Stimulated activated CD8-positive, alpha-beta memory T cell treated with anti-CD3 and anti-CD28 coated beads, Interleukin-15, amount 100 ng/mL, for 24 hours (primary cell): Measurements from ENCODE around the gene ANO8.

ENCODE experiments used
- DNase-seq: peaks from one replicate; pipeline ENCODE4 v3.0.0-alpha.2; 2020; ENCODE audit warnings: low read depth

ANO8 gene

DNA sequence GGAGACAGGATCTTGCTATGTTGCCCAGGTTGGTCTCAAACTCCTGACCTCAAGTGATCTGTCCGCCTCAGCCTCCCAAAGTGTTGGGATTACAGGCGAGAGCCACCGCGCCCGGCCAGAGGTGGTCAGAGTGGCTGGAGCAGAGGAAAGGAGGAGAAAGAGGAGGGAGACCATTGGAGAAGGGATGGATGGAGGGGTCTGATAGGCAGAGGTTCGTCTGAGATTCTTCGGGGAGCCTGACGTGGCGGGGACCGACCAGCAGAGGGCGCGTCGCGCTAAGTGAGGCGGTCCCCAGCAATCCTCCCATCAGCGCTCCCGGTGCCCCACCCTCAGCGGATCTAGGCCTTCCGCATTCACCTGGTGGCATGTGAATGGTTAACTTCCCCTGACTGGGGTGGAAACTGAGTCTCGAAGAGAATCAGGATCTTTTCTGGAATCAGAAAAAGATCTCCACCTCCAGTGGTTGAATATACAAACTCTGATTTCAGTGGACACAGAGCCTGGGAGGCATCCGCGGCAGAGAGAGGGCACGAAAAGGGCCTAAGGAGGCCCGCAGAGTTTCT lies 11.5 kb upstream of the ANO8 start:
- peak; percentile 78 for DNase-seq

DNA sequence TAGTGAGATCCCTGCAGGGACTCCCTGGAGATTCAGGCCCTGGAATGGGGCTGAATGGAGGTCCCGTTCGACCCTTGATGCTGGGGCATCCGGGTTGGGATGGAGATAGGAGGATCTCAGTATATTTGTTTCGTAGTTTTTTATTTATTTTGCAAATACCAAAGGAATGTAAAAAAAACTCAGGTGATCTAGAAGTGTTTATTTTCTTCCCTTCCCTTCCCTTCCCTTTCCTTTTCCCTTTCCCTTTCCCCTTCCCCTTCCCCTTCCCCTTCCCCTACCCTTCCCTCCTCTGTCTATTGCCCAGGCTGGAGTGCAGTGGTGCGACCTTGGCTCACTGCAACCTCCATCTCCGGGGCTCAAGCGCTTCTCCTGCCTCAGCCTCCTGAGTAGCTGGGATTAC lies 7.2 kb upstream of the ANO8 start:
- DNase-seq, result no peak

DNA sequence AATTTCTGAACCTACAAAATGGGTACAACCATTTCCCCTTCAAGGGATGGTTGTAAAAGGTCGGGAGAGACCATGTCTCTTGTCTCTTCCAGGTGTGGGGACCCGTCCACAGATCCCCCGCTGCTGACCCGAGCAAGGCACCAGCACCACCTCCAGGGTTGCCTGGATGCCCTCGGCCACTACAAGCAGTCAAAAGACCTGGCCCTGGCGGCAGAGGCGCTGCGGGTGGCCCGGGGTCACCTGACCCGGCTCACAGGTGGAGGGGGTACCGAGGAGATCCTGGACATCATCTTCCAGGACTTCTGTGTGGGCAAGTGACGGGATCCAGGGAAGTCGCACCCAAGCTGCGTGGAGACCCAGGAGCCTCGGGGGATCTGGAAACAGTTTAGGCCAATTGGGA lies 6.7 kb upstream of the ANO8 start:
- DNase-seq, result no peak

DNA sequence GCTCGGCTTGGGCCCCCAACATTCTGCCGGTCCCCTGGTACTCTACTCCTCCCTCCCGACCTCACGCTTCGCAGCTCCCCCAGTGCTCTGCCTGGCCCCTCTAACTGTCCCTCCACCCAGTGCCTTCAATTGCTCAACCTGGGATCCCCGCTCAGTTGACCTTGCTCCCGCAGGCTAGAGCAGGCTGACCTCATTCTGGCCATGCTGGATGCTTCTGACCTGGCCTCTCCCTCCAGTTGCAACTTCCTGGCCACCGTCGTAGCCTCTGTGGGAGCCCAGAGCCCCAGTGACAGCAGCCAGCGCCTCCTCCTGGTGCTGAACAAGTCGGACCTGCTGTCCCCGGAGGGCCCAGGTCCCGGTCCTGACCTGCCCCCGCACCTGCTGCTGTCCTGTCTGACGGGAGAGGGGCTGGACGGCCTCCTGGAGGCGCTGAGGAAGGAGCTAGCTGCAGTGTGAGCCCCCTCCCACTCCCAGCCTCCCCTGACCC lies 6.3 kb upstream of the ANO8 start:
- DNase-seq, result no peak

DNA sequence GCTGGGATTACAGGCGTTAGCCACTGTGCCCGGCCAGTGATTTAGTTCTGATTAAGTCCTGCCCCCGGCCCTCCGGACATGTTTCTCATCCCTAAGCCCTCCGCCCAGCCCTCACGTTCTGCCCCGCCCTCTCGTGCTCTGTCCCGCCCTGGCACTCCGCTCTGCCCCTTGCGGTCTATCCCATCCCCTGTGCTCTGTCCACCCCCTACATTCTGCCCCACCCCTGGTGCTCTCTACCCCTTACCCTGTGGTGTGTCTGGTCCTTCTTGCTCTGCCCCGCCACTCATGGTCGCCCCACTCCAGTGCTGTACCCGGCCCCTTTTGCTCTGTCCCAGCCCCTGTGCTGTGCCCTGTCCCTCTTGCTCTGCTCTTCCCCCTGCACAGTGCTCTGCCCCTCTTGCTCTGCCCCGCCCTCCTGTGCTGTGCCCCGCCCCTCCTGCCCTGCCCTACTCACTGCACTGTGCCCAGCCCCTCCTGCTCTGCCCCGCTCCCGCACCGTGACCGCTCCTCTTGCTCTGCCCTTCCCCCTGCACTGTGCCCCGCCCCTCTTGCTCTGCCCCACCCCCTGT lies 5.7 kb upstream of the ANO8 start:
- DNase-seq, result no peak

DNA sequence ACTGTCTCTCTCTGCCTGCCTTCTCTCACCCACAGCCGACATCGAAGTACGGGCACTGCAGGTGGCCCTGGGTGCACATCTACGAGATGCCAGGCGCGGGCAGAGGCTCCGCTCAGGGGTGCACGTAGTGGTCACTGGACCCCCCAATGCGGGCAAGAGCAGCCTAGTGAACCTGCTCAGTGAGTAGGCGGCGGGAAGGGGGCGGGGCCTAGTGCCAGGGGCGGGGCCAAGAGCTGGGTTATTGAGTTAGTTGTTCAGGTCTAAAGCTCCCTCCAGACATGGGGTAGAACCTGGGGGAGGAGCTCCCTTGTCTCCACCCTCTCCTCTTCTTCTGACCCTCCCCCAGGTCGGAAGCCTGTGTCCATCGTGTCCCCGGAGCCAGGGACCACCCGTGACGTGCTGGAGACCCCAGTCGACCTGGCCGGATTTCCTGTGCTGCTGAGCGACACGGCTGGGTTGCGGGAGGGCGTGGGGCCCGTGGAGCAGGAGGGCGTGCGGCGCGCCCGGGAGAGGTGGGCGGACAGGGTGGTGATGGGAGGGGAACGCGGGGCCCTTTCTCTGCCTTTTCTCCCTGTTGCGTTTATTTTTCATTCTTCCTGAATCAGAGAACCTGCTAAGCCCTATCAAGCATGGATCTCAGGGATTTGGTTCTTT lies 4.6 kb upstream of the ANO8 start:
- no peak for DNase-seq

DNA sequence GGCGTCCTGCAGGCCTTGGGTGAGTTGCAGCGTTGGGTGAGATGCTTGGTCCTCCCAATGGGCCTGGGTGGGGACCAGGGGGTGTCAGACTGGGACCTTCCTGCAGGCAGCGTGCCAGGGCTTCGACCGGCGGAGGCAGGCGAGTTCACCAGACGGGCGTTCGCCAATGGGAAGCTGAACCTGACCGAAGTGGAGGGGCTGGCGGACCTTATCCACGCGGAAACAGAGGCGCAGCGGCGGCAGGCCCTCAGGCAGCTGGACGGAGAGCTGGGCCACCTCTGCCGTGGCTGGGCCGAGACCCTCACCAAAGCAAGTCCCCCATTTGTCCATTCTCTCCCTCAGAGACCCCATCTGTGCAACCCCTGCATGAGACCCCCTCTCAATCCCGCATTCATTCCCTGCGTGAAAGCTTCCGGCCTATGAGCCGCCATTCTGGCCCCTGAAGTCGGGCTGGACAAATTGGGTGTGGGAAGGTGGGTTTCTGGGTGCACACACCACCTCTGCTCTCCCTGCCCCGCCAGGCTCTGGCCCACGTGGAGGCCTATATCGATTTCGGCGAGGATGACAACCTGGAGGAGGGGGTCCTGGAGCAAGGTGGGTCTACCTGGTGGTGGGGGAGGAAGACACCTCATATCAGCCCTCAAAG lies 3.9 kb upstream of the ANO8 start:
- DNase-seq, result no peak

DNA sequence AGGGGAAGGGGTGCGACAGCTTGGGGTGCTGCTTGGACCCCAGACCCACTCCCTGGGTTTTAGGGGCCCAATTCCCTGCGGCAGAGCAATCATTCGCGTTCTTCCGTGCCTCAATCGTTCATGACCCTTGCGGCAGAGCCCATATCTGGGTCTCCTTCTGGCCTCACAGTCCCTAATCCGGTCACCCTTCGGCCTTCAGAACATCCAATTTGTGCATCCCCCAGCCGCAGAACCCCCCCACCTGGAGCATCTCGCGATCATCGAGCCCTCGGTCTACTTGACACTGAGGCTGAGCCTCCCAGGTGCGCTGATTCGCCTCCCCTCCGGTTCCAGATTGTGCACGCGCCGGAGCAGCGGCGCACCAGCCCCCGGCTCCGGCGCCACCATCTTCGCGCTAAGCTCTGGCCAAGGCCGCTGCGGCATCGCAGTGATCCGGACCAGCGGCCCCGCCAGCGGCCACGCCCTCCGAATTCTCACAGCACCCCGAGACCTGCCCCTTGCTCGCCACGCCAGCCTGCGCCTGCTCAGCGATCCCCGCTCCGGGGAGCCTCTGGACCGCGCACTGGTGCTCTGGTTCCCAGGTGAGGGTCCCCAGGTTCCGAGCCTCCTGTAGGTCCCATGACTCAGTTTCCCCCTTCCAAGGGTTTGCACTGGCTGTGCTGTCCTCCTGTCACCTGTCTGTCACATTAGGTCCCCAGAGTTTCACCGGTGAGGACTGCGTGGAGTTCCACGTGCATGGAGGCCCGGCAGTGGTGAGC lies 3.2 kb upstream of the ANO8 start:
- DNase-seq, result no peak

DNA sequence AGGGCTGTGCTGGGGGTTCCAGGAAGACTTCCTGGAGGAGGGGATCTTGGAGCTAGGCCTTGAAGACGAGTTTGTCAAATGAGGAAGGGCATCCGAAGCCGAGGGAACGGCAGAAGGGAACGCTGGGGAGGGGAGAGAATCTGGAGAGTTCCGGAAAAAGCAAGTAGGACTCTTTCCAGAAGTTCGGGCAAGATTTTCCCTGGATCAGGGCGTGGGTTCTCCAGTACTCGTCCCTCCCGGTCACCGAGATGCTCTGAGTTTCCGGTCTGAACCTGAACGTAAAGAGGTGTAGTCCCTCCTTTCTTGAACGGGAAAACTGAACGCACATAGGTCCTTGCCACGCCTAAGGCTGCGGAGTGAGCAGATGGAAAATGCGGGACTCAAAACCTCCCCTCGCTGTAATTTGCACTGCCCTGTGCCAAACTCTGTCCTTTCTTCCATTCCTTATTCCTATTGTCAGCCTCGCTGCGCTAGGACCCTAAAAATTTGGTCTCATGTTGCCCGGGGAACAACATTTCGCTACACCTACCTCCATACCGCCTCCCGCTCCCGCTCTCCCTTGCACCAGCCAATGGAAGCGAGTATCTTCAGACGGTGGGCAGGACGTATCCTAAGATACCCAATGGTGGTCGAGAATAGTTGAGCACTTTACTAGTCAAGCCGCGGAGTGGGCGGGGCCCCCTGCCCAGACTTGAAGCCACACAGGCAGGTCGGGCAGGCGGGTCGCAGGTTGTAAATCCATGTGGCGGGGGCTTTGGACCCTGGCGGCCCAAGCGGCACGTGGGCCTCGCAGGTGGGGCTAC lies 2.4 kb upstream of the ANO8 start, which contains the start of gene GTPBP3:
Gene GTPBP3, plus strand, starts transcription at position 682 of the 803 bp plus-strand sequence. Its CDS starts 59 bp downstream, at position 741.
- peak; percentile 75 for DNase-seq

DNA sequence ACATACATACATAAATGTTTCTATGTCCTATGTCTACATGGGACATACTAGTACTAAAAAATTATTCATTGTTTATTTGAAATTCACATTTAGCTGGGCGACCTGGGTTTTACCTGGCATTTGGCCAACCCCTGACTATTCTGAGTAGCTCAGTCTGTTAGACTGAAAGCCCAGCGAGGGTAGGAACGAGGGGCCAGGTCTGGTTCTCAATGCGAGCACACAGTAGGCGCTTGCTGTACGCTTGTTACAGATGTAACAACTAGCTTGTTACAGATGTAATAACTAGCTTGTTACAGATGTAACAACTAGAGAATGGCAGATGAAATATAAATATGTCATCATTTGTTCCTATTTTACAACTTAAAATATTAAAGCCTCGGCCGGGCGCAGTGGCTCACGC lies 920 bp upstream of the ANO8 start:
- no peak for DNase-seq

DNA sequence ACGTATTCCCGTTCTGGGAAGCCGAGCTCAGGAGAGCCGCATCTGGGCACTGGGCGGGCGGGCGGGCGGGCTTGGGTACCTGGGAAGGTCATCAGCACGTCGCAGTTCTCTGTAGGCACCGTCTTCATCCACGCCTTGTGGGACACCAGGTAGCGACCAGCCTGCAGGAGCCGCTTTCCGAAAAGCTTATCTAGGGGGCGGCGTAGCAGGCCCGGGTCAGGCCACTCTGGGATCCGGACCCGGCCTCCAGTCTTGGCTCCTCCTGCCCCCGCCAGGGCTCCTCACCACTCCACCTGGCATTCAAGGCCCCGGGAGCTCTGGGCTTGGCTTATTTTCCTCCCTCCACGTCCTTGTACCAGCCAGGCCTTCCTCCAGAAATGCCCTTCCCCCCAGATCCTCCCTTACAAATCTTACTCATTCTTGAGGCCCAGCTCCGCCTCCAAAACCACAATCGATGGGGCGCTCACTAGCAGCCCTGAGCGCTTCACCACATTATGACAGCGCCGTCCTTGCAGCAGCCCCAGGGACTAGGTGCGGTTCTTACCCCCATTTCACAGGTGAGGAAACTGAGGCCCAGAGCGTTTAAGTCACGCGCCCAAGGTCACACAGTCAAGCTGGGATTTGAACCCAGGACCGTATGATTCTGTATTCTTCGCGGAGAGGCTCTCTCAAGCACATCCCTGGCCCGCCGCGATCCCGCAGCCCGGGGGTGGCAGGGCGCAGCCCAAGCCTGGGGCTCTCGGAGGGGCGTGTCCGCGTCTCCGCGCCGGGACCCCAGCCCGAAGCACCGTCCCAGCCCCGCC lies 843 bp downstream of the ANO8 start:
- DNase-seq, result no peak

DNA sequence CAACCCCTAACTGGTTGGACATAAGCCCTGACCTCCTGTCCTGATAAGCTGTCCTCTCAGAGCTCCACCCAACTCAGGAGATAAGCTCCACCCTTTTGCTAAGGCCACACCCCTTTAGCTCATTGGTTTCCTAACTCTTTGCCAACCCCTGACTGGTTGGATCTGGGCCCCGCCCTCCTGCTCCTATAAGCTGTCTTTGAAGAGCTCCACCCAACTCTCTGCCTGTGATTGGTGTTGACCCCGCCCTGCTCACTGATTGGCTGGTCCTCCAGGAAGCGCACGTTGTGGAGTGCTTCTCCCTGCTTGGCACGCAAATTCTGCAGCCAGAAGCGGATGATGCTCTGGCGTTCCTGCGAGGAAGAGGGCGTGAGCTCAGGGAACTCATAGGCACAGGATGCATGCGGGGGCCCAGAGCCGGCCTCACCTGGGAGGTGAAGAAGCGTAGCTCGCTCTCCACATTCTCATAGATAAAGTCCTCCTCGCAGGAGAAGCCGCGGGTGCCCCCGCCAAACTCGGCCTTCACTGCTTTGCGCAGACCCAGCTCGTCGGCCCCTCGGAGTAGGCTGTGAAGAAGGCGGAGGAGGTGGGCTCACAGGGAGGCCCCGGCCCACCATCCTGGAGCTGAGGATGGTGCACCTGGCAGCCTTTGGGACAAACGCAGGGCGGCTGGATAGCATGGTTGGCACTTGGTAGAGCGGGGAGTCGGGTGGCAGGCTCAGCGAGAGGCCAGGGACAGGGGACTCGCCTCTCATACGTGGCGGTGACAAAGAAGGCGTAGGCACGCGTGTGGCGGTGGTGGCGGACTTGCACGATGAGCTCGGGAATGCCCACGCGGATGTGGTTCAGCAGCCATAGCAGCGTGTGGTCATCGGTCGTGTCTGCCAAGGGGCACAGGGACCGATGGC lies 1.7 kb downstream of the ANO8 start:
- DNase-seq, result no peak

DNA sequence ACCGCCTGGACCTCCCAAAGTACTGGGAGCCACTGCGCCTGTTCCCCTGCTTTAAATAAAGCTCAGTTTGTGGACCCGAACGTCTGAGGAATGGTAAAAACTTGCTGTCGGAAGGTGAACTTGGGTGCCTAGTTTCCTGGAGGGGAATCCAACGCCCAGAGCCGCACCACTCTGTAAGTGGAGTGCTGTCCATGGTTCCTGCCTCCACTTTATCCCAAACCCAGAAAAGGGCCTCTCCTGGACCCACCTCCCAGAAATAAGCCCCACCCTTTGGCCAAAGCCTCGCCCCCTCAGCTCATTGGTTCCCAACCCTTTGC lies 2.3 kb downstream of the ANO8 start:
- no peak for DNase-seq

DNA sequence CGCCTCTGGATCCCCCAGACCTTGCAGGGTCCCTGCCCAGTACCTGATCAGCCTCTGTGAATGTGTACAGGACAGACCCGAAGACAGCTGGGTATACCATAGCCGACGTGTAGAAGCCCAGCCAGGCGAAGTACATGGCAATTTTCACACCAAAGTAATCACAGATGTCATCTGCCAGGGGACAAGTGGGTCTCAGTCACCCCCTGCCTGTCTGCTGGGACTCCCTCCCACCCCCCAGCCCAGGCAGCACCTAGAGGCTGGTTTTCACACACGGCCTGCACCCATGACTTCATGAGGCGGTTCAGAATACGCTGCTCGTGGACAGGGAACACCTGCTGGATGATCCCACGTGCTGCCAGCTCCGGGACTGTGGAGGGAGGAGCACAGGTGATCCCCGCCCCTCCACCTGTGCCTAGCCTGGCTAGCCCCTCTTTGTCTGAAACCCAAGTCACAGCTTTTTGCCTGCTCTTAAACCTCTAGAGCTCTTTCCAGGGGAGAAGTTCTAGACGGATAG lies 3.6 kb downstream of the ANO8 start:
- DNase-seq, result no peak

DNA sequence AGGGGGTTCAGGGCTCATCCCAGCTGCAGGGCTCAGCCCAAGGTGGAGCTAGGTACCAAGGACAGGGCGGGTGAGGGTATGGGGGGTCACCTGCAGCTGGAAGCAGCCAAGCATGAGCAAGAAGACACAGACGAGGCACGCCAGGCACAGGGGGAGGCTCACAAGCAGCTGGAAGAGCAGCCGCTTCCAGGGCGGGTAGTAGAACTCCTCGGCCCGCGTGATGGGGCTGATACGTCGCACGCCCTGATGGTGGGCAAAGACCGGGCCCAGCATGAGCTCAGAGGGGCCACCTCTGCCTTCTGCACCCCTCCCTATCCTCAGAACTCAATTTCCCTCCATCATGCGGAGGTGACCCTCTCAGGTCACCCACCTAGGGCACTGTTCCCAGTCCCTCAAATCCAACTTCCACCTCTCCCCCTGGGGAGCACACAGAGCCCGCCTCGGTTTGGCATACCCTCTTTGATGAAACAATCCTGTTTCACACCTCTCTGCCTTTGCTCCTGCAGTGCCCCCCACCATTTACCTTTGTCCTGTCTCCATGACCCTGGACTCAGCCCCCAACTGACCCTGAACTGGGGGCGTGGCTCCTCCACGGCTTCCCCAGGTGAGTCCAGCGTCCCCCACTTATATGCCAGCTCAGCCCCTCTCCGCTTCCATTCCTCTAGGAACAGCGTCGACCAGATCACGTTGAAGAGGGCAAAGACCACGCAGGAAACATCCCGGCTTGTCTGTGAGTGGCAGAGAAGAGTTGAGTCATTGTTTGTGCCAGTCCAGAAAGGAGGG lies 4.2 kb downstream of the ANO8 start:
- DNase-seq, result no peak

DNA sequence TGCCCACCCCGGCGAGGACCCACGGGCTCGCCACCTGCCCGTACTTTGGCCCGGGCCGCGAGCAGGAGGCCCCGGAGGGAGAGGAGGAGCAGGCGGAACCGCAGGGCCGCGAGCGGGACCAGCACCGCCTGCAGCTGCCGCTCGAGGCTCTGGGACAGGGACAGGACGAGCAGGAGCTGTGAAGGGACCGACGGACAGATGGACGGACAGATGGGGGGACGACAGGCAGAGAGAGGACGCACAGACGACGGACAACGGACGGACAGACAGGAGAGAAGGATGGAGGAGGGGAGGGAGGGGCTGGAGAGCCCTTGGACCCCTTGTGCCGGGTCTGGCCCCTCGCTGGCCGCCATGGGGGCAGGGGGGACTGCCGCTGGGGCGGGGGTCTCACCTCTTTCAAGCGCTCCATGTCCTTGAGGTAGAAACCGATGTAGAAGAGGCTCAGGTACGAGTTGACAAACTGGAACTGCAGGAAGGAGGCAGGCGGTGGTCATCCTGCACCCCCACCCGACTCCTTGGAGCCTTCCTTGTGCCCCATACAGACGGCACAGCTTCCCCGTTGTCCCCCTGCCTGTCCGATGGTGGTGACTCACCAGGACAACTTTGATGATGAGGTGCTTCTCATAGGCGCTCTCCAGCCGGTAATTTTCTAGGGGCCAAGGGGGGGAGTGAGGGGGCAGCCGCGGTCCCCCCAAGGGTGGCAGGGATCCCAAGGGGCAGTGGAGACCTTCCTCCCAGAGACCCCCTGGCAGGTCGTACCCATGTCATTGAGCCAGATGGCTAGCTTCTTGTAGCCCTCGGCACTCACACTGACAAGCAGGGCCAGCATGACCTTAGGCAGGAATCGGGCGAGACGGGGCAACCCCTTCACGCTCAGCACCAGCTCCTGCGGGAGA lies 5.0 kb downstream of the ANO8 start:
- DNase-seq, result no peak

DNA sequence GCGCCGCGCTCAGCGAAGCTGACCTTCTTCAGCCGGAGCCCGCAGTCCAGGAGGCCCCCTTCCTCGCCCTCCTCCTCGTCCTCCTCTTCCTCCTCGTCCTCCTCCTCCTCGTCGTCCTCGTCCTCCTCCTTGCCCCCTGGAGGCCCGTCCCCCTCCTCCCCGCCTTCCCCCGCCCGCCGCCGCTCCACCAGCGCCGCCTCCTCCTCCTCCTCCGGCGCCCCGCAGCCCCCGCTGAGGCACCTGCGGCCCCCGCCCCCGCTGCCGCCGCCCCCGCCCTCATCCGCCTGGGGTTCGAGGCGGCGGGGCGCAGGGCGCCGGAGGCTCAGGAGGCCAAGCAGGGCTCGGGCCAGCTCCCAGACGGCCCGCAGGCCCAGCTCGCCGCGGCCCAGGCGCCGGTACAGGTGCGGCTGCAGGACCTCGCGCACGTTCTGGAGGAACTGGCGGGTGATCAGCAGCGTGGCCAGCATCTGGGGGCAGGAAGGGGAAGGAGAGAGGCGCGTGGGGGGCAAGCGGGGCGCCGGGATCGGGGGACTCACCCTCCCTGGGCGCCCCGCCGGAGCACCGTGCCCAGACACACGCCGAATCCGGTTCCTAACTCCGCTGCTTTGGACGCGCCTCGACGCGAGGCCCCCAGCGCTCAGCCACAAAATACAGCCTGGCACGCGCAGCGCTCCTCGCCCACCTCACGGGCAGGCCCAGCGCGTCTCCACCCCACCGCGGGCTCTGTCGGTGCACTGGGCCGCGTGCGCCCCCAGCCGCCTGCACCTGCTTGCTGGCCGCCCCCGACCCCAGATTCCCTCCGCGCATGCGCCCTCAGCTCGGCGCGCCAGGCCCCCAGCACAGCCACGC lies 5.9 kb downstream of the ANO8 start:
- DNase-seq, result no peak
